HEK293 (cell line): ENCODE results near the gene CAMKK1.

Experiments
- KLF1 ChIP-seq: fragments of 450-650 bp; formaldehyde crosslinking; IDR thresholded peaks from 2 replicates; pipeline ENCODE4 v1.5.1; 2016; ENCODE audit warnings: missing biosample characterization, missing genetic modification characterization
- KLF8 ChIP-seq: fragments of 450-650 bp; formaldehyde crosslinking; IDR thresholded peaks from 2 replicates; pipeline ENCODE4 v1.5.1; 2016; ENCODE audit warnings: missing biosample characterization, missing genetic modification characterization
- PBX3 ChIP-seq: sonication (generic); formaldehyde crosslinking; IDR thresholded peaks from 2 replicates; pipeline ENCODE4 v1.8.1; 2022; ENCODE audit warnings: mild to moderate bottlenecking, moderate library complexity, missing genetic modification reagents
- PRDM6 ChIP-seq: fragments of 450-650 bp; formaldehyde crosslinking; IDR thresholded peaks from 2 replicates; pipeline ENCODE4 v1.5.1; 2017; ENCODE audit warnings: missing biosample characterization, missing genetic modification characterization
- RBAK ChIP-seq: fragments of 450-650 bp; formaldehyde crosslinking; IDR thresholded peaks from 2 replicates; pipeline ENCODE4 v1.5.1; 2016; ENCODE audit warnings: missing biosample characterization, missing genetic modification characterization
- SP2 ChIP-seq: fragments of 450-650 bp; formaldehyde crosslinking; IDR thresholded peaks from 2 replicates; pipeline ENCODE4 v1.5.1; 2016; ENCODE audit warnings: missing biosample characterization, missing genetic modification characterization
- ZNF114 ChIP-seq: fragments of 450-650 bp; formaldehyde crosslinking; IDR thresholded peaks from 2 replicates; pipeline ENCODE4 v1.5.0; 2017; ENCODE audit warnings: missing biosample characterization, missing genetic modification characterization
- ZNF174 ChIP-seq: fragments of 450-650 bp; formaldehyde crosslinking; IDR thresholded peaks from 2 replicates; pipeline ENCODE4 v1.5.0; 2017; ENCODE audit warnings: missing biosample characterization, mild to moderate bottlenecking, missing genetic modification characterization
- ZNF184 ChIP-seq: fragments of 450-650 bp; IDR thresholded peaks from 2 replicates; pipeline ENCODE4 v1.5.1; 2018; ENCODE audit warnings: missing biosample characterization, mild to moderate bottlenecking, missing genetic modification characterization
- ZNF202 ChIP-seq: fragments of 450-650 bp; formaldehyde crosslinking; IDR thresholded peaks from 2 replicates; pipeline ENCODE4 v1.5.1; 2016; ENCODE audit warnings: missing biosample characterization, missing genetic modification characterization, borderline replicate concordance
- ZNF26 ChIP-seq: fragments of 450-650 bp; formaldehyde crosslinking; IDR thresholded peaks from 2 replicates; pipeline ENCODE4 v1.5.1; 2016; ENCODE audit warnings: missing biosample characterization, missing genetic modification characterization
- ZNF350 ChIP-seq: fragments of 450-650 bp; formaldehyde crosslinking; IDR thresholded peaks from 2 replicates; pipeline ENCODE4 v1.5.0; 2017; ENCODE audit warnings: missing biosample characterization, mild to moderate bottlenecking, missing genetic modification characterization
- ZNF37A ChIP-seq: fragments of 450-650 bp; IDR thresholded peaks from 2 replicates; pipeline ENCODE4 v1.5.1; 2018; ENCODE audit warnings: missing biosample characterization, missing genetic modification characterization
- ZNF391 ChIP-seq: fragments of 450-650 bp; formaldehyde crosslinking; IDR thresholded peaks from 2 replicates; pipeline ENCODE4 v1.5.1; 2016; ENCODE audit warnings: low read depth, missing biosample characterization, missing genetic modification characterization, borderline replicate concordance
- ZNF426 ChIP-seq: fragments of 450-650 bp; formaldehyde crosslinking; IDR thresholded peaks from 2 replicates; pipeline ENCODE4 v1.5.1; 2017; ENCODE audit warnings: missing biosample characterization, missing genetic modification characterization, mild to moderate bottlenecking, inconsistent platforms, moderate library complexity
- ZNF514 ChIP-seq: fragments of 450-650 bp; formaldehyde crosslinking; IDR thresholded peaks from 2 replicates; pipeline ENCODE4 v1.5.1; 2016; ENCODE audit warnings: missing biosample characterization, missing genetic modification characterization
- ZNF548 ChIP-seq: fragments of 450-650 bp; formaldehyde crosslinking; IDR thresholded peaks from 2 replicates; pipeline ENCODE4 v1.5.1; 2016; ENCODE audit warnings: missing biosample characterization, missing genetic modification characterization
- TF ChIP-seq, protein P1 (sequence below): fragments of 450-650 bp; formaldehyde crosslinking; IDR thresholded peaks from 2 replicates; pipeline ENCODE4 v1.5.1; 2016; ENCODE audit warnings: missing biosample characterization, missing genetic modification characterization
- TF ChIP-seq, protein P2 (sequence below): fragments of 450-650 bp; formaldehyde crosslinking; IDR thresholded peaks from 2 replicates; pipeline ENCODE4 v1.5.0; 2017; ENCODE audit warnings: missing biosample characterization, missing genetic modification characterization, borderline replicate concordance
- TF ChIP-seq, protein P3 (sequence below): fragments of 450-650 bp; formaldehyde crosslinking; conservative IDR thresholded peaks from 2 replicates; pipeline ENCODE4 v1.5.1; 2016; ENCODE audit warnings: low read depth, missing biosample characterization, missing genetic modification characterization

CAMKK1 gene

GRCh38 chr17:3888343-3889171, 4.3 kb downstream of the CAMKK1 start (continued):
- TF ChIP-seq PRDM6 (tag by site-specific recombination) (no peak), ZNF514 (tag by site-specific recombination) (no peak), SP2 (tag by site-specific recombination) (peak; percentile 86), ZNF426 (tag by site-specific recombination) (no peak), KLF8 (tag by site-specific recombination) (peak; percentile 91), ZNF26 (tag by site-specific recombination) (no peak), ZNF184 (tag by site-specific recombination) (no peak), ZNF350 (tag by site-specific recombination) (no peak), RBAK (tag by site-specific recombination) (no peak), KLF1 (tag by site-specific recombination) (peak; percentile 86), ZNF548 (tag by site-specific recombination) (no peak), ZNF391 (tag by site-specific recombination) (0 out of 2 replicates have a peak, but pooled peaks have one; percentile 62), ZNF114 (no peak), ZNF37A (tag by site-specific recombination) (no peak), ZNF202 (tag by site-specific recombination) (no peak), ZNF174 (no peak), PBX3 (peak; percentile 91; the same call in 1 of the 2 replicates)
- TF ChIP-seq, protein P1, sequence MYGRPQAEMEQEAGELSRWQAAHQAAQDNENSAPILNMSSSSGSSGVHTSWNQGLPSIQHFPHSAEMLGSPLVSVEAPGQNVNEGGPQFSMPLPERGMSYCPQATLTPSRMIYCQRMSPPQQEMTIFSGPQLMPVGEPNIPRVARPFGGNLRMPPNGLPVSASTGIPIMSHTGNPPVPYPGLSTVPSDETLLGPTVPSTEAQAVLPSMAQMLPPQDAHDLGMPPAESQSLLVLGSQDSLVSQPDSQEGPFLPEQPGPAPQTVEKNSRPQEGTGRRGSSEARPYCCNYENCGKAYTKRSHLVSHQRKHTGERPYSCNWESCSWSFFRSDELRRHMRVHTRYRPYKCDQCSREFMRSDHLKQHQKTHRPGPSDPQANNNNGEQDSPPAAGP = peak; percentile 99
- TF ChIP-seq, protein P2, sequence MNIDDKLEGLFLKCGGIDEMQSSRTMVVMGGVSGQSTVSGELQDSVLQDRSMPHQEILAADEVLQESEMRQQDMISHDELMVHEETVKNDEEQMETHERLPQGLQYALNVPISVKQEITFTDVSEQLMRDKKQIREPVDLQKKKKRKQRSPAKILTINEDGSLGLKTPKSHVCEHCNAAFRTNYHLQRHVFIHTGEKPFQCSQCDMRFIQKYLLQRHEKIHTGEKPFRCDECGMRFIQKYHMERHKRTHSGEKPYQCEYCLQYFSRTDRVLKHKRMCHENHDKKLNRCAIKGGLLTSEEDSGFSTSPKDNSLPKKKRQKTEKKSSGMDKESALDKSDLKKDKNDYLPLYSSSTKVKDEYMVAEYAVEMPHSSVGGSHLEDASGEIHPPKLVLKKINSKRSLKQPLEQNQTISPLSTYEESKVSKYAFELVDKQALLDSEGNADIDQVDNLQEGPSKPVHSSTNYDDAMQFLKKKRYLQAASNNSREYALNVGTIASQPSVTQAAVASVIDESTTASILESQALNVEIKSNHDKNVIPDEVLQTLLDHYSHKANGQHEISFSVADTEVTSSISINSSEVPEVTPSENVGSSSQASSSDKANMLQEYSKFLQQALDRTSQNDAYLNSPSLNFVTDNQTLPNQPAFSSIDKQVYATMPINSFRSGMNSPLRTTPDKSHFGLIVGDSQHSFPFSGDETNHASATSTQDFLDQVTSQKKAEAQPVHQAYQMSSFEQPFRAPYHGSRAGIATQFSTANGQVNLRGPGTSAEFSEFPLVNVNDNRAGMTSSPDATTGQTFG (tag by site-specific recombination) = peak; percentile 47; the same call in 1 of the 2 replicates
- TF ChIP-seq, protein P3, sequence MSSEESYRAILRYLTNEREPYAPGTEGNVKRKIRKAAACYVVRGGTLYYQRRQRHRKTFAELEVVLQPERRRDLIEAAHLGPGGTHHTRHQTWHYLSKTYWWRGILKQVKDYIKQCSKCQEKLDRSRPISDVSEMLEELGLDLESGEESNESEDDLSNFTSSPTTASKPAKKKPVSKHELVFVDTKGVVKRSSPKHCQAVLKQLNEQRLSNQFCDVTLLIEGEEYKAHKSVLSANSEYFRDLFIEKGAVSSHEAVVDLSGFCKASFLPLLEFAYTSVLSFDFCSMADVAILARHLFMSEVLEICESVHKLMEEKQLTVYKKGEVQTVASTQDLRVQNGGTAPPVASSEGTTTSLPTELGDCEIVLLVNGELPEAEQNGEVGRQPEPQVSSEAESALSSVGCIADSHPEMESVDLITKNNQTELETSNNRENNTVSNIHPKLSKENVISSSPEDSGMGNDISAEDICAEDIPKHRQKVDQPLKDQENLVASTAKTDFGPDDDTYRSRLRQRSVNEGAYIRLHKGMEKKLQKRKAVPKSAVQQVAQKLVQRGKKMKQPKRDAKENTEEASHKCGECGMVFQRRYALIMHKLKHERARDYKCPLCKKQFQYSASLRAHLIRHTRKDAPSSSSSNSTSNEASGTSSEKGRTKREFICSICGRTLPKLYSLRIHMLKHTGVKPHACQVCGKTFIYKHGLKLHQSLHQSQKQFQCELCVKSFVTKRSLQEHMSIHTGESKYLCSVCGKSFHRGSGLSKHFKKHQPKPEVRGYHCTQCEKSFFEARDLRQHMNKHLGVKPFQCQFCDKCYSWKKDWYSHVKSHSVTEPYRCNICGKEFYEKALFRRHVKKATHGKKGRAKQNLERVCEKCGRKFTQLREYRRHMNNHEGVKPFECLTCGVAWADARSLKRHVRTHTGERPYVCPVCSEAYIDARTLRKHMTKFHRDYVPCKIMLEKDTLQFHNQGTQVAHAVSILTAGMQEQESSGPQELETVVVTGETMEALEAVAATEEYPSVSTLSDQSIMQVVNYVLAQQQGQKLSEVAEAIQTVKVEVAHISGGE = peak; percentile 59
